Measurements from ENCODE around the gene TIPRL.
A peak's percentile ranks its signal among the peaks of the same experiment; 100 is the strongest.
"Not testable (repeated sequence)": the region's sequence is repeated elsewhere in the genome, so short reads cannot be mapped to it uniquely, and the experiment has no call there.

Gene TIPRL

DNA sequence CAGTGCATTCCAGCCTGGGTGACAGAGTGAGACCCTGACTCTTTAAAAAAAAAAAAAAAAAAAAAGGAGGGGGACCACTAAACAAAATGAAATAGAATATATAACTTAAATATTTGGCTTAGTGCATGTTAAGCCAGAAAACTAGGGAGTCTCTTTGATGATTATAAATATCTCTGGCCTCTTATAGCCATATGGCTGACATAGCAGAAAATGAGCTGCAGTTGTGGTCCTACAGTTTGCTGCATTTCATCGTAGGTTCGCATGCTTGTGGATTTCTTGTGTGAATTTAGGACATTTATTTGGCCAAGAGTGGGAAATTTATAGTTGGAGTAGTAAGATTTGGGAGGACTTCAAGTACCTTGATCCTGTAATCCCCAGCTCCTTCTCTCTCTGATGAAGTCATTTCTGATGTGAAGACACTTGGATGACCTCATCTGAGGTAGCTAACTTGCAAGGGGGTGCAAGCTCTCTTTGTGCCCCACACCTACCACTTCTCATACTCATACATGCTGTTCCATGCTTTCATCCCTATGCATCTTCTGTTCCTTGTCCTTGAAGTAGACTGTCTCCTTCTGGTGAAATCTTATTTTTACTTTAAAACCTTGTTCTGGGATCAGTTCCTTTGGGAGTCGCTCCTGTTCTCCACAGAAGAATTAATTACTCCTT, 6.4 kb upstream of the TIPRL start:
- DNase-seq (ENCODE audit: low read depth, low spot score): no peak
- TF ChIP-seq YY1 (IDR thresholded peaks at IDR 0.05; ENCODE audit: insufficient read depth, insufficient read length): no peak
- no peak for TF ChIP-seq SUZ12 (IDR thresholded peaks at IDR 0.05; ENCODE audit: extremely low read depth, insufficient read depth, insufficient read length)
- no peak for TF ChIP-seq ZNF274 (IDR thresholded peaks at IDR 0.05; ENCODE audit: low read depth, low read length)
- Histone ChIP-seq H3K36me3 (ENCODE audit: insufficient read depth, insufficient read length, low read length) (no peaks in the 10 kb centered on the region), H3K9me3 (ENCODE audit: insufficient read depth, low read length) (no peaks in the 10 kb centered on the region), H3K4me1 (ENCODE audit: insufficient read depth, insufficient read length) (no peaks in the 10 kb centered on the region), H3K4me3 (ENCODE audit: insufficient read length, low read depth) (no peak overlapping the region), H3K27me3 (ENCODE audit: insufficient read depth, insufficient read length) (no peaks in the 10 kb centered on the region), H3K9ac (ENCODE audit: insufficient read length, low read depth) (no peak overlapping the region)

GRCh38 chr1:168178227-168178637, 530 bp upstream of the TIPRL start:
- H3K36me3 ChIP-seq (ENCODE audit: insufficient read depth, insufficient read length, low read length): no peaks in the 10 kb centered on the region
- H3K4me1 ChIP-seq (ENCODE audit: insufficient read depth, insufficient read length): no peaks in the 10 kb centered on the region
- no peaks in the 10 kb centered on the region for H3K9me3 ChIP-seq (ENCODE audit: insufficient read depth, low read length)
- no peak for TF ChIP-seq YY1 (IDR thresholded peaks at IDR 0.05; ENCODE audit: insufficient read depth, insufficient read length)
- H3K27me3 ChIP-seq (ENCODE audit: insufficient read depth, insufficient read length): no peaks in the 10 kb centered on the region
- peak overlapping the region; percentile 16 for H3K4me3 ChIP-seq (ENCODE audit: insufficient read length, low read depth)
- H3K9ac ChIP-seq (ENCODE audit: insufficient read length, low read depth): peak overlapping the region; percentile 64
- no peak for DNase-seq (ENCODE audit: low read depth, low spot score)

DNA sequence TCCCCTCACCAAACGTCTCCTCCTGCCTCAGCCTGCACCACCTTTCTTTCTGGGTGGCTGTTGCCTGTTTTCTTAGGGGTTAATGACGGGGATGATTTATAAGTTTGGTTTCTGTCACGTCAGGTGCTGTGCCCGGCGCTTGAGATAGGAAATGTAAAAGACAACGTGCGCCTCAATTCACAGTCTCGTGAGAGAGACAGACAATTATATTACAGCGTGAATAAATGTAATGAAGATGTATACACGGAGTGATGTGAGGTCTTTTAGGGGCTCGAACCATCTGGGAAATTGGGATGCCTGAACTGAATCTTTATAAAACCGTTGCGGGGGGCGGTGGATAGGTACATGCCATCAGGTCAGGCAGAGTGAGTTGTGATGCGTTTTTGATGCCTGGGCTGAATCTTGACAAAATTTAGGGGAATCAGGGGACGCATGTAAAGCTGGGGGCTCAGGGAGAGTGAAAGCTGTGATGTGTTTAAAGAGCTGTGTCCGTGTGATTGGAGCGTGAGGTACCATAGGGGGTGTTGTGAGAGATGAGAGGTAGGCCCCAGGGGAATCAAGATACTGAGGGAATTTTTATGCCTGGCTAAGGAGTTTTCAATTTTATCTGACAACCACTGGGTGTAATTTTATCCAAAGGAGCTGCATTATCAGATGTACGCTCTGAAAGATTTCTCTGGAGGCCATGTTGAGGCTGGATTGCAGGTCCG, 831 bp downstream of the TIPRL start:
- peak overlapping the region; percentile 96 for H3K9ac ChIP-seq (ENCODE audit: insufficient read length, low read depth)
- H3K9me3 ChIP-seq (ENCODE audit: insufficient read depth, low read length): no peaks in the 10 kb centered on the region
- H3K4me3 ChIP-seq (ENCODE audit: insufficient read length, low read depth): peak overlapping the region; percentile 92
- no peak for DNase-seq (ENCODE audit: low read depth, low spot score)
- no peaks in the 10 kb centered on the region for H3K27me3 ChIP-seq (ENCODE audit: insufficient read depth, insufficient read length)
- H3K4me1 ChIP-seq (ENCODE audit: insufficient read depth, insufficient read length): no peaks in the 10 kb centered on the region
- H3K36me3 ChIP-seq (ENCODE audit: insufficient read depth, insufficient read length, low read length): peaks cover 5% of the 10 kb centered on the region
- TF ChIP-seq ZNF274 (IDR thresholded peaks at IDR 0.05; ENCODE audit: low read depth, low read length) (no peak), SUZ12 (IDR thresholded peaks at IDR 0.05; ENCODE audit: extremely low read depth, insufficient read depth, insufficient read length) (no peak), YY1 (IDR thresholded peaks at IDR 0.05; ENCODE audit: insufficient read depth, insufficient read length) (no peak)

GRCh38 chr1:168180148-168180524, 1.4 kb downstream of the TIPRL start:
- no peak for TF ChIP-seq ZNF274 (IDR thresholded peaks at IDR 0.05; ENCODE audit: low read depth, low read length)
- Histone ChIP-seq H3K9ac (ENCODE audit: insufficient read length, low read depth) (peak overlapping the region; percentile 96), H3K9me3 (ENCODE audit: insufficient read depth, low read length) (no peaks in the 10 kb centered on the region), H3K4me3 (ENCODE audit: insufficient read length, low read depth) (peak overlapping the region; percentile 92), H3K36me3 (ENCODE audit: insufficient read depth, insufficient read length, low read length) (peaks cover 7% of the 10 kb centered on the region), H3K4me1 (ENCODE audit: insufficient read depth, insufficient read length) (no peaks in the 10 kb centered on the region), H3K27me3 (ENCODE audit: insufficient read depth, insufficient read length) (no peaks in the 10 kb centered on the region)
- DNase-seq (ENCODE audit: low read depth, low spot score): no peak

DNA sequence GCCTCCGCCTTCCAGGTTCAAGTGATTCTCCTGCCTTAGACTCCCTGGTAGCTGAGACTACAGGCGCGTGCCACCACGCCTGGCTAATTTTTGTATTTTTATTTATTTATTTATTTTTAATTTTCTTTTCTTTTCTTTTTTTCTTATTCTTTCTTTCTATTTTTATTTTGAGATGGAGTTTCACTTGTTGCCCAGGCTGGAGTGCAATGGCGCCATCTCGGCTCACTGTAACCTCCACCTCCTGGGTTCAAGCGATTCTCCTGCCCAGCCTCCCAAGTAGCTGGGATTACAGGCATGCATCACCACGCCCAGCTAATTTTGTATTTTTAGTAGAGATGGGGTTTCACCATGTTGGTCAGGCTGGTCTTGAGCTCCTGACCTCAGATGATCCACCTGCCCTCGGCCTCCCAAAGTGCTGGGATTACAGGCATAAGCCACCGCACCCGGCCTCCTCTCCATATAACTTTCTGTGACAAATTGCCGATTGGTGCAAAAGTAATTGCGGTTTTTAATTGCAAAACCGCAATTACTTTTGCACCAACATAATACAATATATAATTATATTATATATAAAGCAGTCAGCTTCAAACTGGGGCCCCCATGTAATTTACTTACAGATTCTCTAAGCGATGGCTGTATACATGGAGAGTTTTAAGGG, 2.4 kb downstream of the TIPRL start:
- peaks cover 12% of the 10 kb centered on the region for H3K36me3 ChIP-seq (ENCODE audit: insufficient read depth, insufficient read length, low read length)
- H3K4me3 ChIP-seq (ENCODE audit: insufficient read length, low read depth); H3K4me1 ChIP-seq (ENCODE audit: insufficient read depth, insufficient read length); H3K9me3 ChIP-seq (ENCODE audit: insufficient read depth, low read length); H3K27me3 ChIP-seq (ENCODE audit: insufficient read depth, insufficient read length); DNase-seq (ENCODE audit: low read depth, low spot score); H3K9ac ChIP-seq (ENCODE audit: insufficient read length, low read depth): not testable (repeated sequence)

- peaks cover 61% of the 10 kb centered on the region for H3K36me3 ChIP-seq (ENCODE audit: insufficient read depth, insufficient read length, low read length)
- no peaks in the 10 kb centered on the region for H3K4me1 ChIP-seq (ENCODE audit: insufficient read depth, insufficient read length)
- TF ChIP-seq SUZ12 (IDR thresholded peaks at IDR 0.05; ENCODE audit: extremely low read depth, insufficient read depth, insufficient read length) (no peak), YY1 (IDR thresholded peaks at IDR 0.05; ENCODE audit: insufficient read depth, insufficient read length) (no peak), ZNF274 (IDR thresholded peaks at IDR 0.05; ENCODE audit: low read depth, low read length) (no peak)
- no peak overlapping the region for H3K4me3 ChIP-seq (ENCODE audit: insufficient read length, low read depth)
- H3K27me3 ChIP-seq (ENCODE audit: insufficient read depth, insufficient read length): no peaks in the 10 kb centered on the region
- H3K9ac ChIP-seq (ENCODE audit: insufficient read length, low read depth): no peak overlapping the region
- no peak for DNase-seq (ENCODE audit: low read depth, low spot score)
- no peaks in the 10 kb centered on the region for H3K9me3 ChIP-seq (ENCODE audit: insufficient read depth, low read length)
Observed at GRCh38 chr1:168187177-168187576, 8.4 kb downstream of the TIPRL start.

DNA sequence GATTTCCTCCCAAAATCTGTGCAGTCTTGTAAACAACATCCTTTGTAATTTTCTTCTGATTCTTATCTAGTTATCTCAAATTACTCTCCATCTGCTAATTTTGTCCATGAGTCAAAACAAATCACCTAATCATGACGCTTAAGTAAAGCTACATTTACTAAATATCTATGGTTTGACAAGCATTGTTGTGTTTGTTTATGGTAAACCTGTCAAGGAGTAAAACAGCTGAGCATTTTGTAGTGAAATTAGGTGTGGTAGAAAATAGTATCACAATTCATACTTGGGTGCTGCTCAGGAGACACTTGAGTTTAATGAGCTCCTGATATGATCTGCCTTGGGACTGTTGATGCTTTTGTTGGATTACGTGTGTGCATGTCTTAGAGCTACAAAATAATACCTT, 11.6 kb downstream of the TIPRL start:
- Histone ChIP-seq H3K4me1 (ENCODE audit: insufficient read depth, insufficient read length) (no peaks in the 10 kb centered on the region), H3K9ac (ENCODE audit: insufficient read length, low read depth) (no peak overlapping the region), H3K27me3 (ENCODE audit: insufficient read depth, insufficient read length) (no peaks in the 10 kb centered on the region), H3K9me3 (ENCODE audit: insufficient read depth, low read length) (no peaks in the 10 kb centered on the region), H3K4me3 (ENCODE audit: insufficient read length, low read depth) (no peak overlapping the region), H3K36me3 (ENCODE audit: insufficient read depth, insufficient read length, low read length) (peaks cover 61% of the 10 kb centered on the region)
- no peak for DNase-seq (ENCODE audit: low read depth, low spot score)
- TF ChIP-seq ZNF274 (IDR thresholded peaks at IDR 0.05; ENCODE audit: low read depth, low read length): no peak
- no peak for TF ChIP-seq YY1 (IDR thresholded peaks at IDR 0.05; ENCODE audit: insufficient read depth, insufficient read length)
- TF ChIP-seq SUZ12 (IDR thresholded peaks at IDR 0.05; ENCODE audit: extremely low read depth, insufficient read depth, insufficient read length): no peak

Measured in NT2/D1 (cell line).